HG03457 (cell line): ENCODE data around the gene DNAJB8.

Source experiments
- ATAC-seq: cut with Tn5 transposase; IDR thresholded peaks from one replicate; pipeline ENCODE4 v1.9.1; 2021; ENCODE audit warnings: moderate number of reproducible peaks; ENCODE audit not compliant: unreplicated experiment

Gene DNAJB8

GRCh38 chr3:128427872-128428822 is 38.5 kb downstream of the DNAJB8 start:
- no peak for ATAC-seq

- ATAC-seq, result no peak
These were observed 39.4 kb downstream of the DNAJB8 start for GRCh38 chr3:128427175-128427857.

DNA sequence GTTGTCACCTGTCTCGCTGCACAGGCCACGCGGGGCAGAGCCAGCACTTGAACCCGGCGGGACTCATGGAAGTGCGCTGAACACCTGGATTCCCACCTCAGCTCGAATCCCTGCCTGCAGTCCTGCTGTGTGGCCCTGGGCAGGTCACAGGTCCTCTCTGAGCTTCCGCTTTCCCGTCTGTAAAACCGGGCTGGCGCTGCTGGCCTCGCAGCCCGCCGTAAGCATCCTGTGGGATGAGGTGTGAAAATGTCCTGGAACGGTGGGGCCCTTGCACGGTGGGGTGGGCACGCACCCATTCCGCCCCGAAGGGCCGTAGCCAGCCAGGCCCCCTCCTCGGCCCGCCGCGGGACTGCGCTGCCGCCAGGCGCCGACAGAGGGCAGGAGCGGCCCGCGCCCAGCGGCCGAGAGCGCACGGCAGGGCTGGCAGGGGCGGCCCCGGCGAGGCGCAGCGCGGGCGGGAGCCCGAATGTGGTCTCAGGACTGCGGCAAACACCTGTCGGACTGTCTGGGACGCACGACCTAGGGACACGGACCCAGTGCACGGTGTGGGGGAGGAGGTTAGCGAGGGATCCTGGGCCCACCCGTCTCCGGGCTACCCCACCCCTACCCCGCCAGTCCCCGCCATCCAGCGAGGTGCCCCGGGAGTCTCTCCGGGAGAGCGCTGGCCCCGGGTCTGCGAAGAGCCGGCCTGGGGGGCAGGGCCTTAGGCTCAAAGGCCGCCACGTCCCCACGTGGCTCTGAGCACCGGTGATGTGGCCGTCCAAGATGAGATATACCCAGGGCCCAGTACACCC is 40.4 kb downstream of the DNAJB8 start:
- no peak for ATAC-seq

- no peak for ATAC-seq
These were observed 40.9 kb downstream of the DNAJB8 start for GRCh38 chr3:128425846-128426127.

GRCh38 chr3:128425142-128425845 is 41.4 kb downstream of the DNAJB8 start:
- ATAC-seq, result no peak

DNA sequence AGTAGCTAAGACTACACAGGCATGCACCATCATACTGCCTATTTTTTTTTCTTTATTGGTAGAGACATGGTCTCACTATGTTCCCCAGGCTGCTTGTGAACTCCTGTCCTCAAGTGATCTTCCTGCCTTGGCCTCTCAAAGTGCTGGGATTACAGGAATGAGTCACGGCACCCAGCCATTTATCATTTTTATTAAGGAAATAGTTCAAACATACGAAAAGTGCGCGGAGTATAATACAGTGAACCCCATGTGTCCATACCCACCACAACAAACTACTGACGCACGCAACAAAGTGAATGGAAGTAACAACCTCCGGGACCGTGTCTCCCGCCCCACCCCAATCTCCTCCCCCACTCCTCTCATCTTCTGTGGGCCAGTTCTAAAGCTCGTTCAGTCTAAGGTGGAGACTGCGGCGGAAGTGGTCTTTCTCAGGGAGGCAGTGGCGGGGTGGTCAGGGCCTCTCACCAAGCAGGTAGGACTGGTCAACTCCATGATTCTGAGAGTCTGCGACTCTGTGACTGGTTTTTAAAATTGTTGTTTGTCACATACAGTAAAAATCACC is 42.1 kb downstream of the DNAJB8 start:
- ATAC-seq, result no peak

DNA sequence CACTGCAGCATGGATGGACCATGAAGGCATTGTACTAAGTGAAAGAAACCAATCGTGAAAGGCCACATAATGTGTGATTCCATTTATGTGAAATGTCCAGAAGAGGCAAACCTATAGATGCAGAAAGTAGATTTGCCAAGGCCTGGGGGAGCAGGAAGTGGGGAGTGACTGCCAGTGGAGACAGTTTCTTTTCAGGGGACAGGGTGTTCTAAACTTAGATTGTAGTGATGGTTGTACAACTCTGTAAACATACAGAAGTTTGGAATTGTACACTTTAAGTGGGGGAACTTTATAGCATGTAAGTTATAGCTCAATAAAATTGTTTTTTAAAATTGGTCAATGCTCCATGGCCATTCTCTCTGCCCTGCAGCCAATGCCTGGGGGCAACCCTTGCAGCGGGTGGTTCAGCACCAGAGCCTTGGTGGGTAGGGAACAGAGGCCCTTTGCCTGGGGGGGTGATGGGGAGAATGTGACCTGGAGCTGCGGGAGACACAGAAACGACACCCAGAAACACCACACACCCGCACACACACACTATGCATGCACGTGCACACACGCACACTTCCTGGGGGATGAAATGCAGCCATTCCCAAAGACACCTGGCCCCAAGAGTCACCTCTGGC is 43.1 kb downstream of the DNAJB8 start:
- ATAC-seq, result no peak

DNA sequence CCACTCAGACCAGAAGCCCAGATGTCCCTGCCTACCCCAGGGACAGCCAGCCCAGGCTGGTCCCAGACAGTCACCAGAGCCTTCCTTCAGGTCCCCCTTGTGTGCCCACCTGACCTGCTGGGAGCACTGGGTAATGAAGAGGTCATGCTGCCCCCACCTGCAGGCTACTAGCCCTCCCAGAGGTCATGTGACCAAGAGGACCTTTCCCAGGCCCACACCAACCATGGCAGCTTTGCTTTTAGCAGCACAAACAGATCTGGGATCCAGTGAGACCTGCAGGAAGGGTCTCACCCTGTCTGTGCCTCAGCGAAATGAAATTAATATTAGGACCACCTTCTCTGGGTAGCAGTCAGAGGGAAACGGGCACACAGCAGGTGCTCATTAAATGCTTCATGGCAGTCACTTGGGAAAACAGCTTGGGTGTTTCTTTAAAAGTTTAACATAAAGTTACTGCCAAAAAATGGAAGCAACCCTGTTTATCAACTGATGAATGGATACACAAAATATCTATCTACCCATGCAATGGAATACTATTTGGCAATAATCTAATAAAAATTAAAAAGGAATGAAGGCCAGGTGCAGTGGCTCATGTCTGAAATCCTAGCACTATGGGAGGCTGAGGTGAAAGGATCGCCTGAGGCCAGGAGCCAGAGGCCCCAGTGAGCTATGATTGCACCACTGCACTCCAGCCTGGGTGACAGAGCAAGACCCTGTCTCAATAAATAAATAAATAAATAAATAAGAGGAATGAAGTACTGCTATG is 43.7 kb downstream of the DNAJB8 start:
- ATAC-seq, result no peak

GRCh38 chr3:128421966-128422365 is 44.7 kb downstream of the DNAJB8 start:
- ATAC-seq, result no peak

DNA sequence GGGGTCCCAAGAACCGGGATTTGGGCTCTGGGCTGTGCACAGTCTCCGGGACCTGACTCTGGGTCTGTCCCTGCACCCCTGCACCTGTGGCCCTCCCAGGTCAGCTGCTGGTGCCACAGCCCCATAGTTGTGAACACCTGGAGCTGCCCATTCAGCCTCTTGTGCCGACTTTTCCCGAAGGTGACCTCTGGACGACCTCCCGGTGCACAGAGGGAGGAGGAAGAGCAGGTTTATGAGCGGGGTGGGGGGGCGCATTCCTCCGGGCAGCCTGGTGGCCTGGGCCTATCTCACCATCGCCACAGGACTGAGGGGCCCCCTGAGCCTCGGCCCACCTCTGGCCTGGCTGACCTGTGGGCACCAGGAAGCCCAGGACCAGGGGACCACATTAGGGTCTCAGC is 45.3 kb downstream of the DNAJB8 start:
- no peak for ATAC-seq

- ATAC-seq, result no peak
These were observed 45.8 kb downstream of the DNAJB8 start for GRCh38 chr3:128420720-128421438.

- no peak for ATAC-seq
These were observed 46.4 kb downstream of the DNAJB8 start for GRCh38 chr3:128420289-128420688.

- no peak for ATAC-seq
These were observed 47.4 kb downstream of the DNAJB8 start for GRCh38 chr3:128419311-128419710.

- ATAC-seq, result no peak
These were observed 47.8 kb downstream of the DNAJB8 start for GRCh38 chr3:128418900-128419299.

GRCh38 chr3:128416578-128417211 is 50.0 kb downstream of the DNAJB8 start:
- ATAC-seq, result no peak

DNA sequence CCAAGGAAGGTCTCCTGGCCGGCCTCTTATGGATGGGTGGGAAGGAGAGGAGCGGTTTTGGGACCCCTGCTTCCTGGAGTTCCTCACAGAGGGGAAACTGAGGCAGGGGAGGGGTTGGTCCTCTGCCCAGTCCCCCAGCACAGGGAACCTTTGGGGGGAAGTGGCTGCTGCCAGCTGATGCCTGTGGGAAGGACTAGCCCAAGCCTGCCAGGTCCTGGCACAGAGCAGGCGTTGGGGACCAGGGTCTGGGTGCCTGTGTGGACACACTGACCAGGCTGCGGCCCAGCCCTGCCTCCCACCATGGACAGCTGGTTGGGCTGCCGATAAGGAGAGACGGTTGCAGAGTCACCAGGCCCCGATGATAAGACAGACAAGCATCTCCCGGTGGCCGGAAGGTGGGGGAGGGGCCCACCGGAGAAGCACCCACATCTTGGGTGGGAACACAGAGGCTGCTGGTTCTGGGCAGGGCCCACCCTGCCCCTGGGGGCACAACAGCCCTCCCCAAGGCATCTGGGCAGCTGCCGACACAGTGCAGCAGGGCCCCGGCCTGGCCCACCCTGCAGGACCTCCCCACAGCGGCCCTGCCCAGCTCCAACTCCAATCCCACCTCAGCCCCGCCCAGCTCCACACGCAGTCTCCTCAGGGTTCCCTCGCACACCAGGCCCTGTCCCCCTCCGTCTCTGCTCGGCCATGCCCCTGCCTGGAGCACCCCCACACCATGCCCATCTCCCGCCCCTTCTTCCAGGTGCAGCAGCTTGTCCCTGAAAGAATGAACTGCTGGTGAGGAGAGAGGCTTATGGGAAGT is 50.7 kb downstream of the DNAJB8 start:
- ATAC-seq, result no peak

GRCh38 chr3:128415200-128415772 is 51.4 kb downstream of the DNAJB8 start:
- no peak for ATAC-seq
